ENCODE data around the gene FRAS1. TPM values are rescaled to one million over a fixed set of nuclear protein-coding genes. Genes with fewer than 3 reads are reported as not detected.
A peak's percentile ranks its signal among the peaks of the same experiment; 100 is the strongest.

The FRAS1 gene
- total and polyA plus RNA-seq, 9 of the 15 experiments (the other 6 are each of a cell fraction or from before 2014, with no cell fraction given): under 0.01 to 0.11 (median 0.04) TPM; not detected in 2

DNA sequence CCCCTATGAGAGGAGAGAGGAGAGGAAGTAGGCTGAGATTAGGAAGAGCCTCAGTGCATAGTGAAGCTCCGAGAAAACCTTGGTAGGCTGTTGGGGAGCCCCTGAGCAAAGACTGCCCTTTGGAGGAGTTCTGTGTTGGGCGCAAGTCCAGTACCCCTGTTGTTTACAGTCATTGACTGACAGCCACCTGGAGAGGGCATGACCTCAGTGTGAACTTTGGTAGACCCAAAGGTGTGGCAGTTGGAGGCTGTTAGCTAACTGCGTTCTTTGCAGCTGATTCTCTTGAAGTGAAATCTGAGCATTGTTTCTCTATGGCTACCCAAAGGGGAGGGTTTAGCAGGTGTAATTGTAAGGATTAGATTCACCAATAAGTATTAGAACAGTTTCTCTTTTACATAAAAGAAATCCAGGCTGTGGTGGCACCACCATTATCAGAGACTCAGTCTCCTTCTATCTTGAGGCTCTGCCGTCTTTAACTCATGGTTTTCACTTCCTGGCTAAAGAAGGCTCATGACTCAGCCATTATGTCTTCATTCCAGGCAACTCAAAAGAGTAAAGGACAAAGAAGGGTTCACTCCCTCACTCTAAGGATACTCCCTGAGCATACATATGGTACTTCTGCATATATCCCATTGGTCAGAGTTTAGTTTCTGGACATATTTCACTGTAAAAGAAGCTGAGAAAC lies 527.9 kb downstream of the FRAS1 start (continued):
- no peak for TF ChIP-seq SP2 (IDR thresholded peaks at IDR 0.05; ENCODE audit: extremely low read depth, low read depth, low read length, poor library complexity, severe bottlenecking)
- no peak for TF ChIP-seq PYGO2 (tag; IDR thresholded peaks at IDR 0.05)
- TF ChIP-seq, protein P1, sequence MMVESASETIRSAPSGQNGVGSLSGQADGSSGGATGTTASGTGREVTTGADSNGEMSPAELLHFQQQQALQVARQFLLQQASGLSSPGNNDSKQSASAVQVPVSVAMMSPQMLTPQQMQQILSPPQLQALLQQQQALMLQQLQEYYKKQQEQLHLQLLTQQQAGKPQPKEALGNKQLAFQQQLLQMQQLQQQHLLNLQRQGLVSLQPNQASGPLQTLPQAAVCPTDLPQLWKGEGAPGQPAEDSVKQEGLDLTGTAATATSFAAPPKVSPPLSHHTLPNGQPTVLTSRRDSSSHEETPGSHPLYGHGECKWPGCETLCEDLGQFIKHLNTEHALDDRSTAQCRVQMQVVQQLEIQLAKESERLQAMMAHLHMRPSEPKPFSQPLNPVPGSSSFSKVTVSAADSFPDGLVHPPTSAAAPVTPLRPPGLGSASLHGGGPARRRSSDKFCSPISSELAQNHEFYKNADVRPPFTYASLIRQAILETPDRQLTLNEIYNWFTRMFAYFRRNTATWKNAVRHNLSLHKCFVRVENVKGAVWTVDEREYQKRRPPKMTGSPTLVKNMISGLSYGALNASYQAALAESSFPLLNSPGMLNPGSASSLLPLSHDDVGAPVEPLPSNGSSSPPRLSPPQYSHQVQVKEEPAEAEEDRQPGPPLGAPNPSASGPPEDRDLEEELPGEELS (CRISPR knock-in tag; IDR thresholded peaks at IDR 0.05; ENCODE audit: borderline replicate concordance): no peak
- no peak for TF ChIP-seq SUPT5H (IDR thresholded peaks at IDR 0.05)
- TF ChIP-seq EGR1 (conservative IDR thresholded peaks at IDR 0.05): no peak
- TF ChIP-seq ZNF589 (CRISPR knock-in tag; IDR thresholded peaks at IDR 0.05; ENCODE audit: low read depth): 0 out of 2 replicates have a peak, but pooled peaks have one; percentile 63
- no peak for TF ChIP-seq COPS2 (conservative IDR thresholded peaks at IDR 0.05)
- TF ChIP-seq FOSL1 (tag; conservative IDR thresholded peaks at IDR 0.05): peak; percentile 53
- TF ChIP-seq ZNF124 (CRISPR knock-in tag; IDR thresholded peaks at IDR 0.05): no peak
- peak; percentile 83 for TF ChIP-seq ZNF316 (IDR thresholded peaks at IDR 0.05)
- TF ChIP-seq SRSF3 (IDR thresholded peaks at IDR 0.05; ENCODE audit: insufficient read depth, low read length): no peak
- no peak for TF ChIP-seq RBM25 (IDR thresholded peaks at IDR 0.05; ENCODE audit: low read depth, low read length, severe bottlenecking)
- TF ChIP-seq MAFF (IDR thresholded peaks at IDR 0.05; ENCODE audit: low read length): peak; percentile 62; the same call in 1 of the 2 replicates
- no peak for TF ChIP-seq ARID2 (IDR thresholded peaks at IDR 0.05)
- TF ChIP-seq, protein P2, sequence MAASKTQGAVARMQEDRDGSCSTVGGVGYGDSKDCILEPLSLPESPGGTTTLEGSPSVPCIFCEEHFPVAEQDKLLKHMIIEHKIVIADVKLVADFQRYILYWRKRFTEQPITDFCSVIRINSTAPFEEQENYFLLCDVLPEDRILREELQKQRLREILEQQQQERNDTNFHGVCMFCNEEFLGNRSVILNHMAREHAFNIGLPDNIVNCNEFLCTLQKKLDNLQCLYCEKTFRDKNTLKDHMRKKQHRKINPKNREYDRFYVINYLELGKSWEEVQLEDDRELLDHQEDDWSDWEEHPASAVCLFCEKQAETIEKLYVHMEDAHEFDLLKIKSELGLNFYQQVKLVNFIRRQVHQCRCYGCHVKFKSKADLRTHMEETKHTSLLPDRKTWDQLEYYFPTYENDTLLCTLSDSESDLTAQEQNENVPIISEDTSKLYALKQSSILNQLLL (CRISPR knock-in tag; IDR thresholded peaks at IDR 0.05; ENCODE audit: borderline replicate concordance): no peak
- peak; percentile 32; the same call in 1 of the 2 replicates for TF ChIP-seq NR2C1 (IDR thresholded peaks at IDR 0.05)
- 0 out of 2 replicates have a peak, but pooled peaks have one; percentile 15 for TF ChIP-seq NR2C1 (tag; IDR thresholded peaks at IDR 0.05)
- TF ChIP-seq HDAC6 (IDR thresholded peaks at IDR 0.05; ENCODE audit: low read depth, low read length): no peak
- no peak for TF ChIP-seq ZBTB8A (IDR thresholded peaks at IDR 0.05; ENCODE audit: partially characterized antibody)
- TF ChIP-seq, protein P3, sequence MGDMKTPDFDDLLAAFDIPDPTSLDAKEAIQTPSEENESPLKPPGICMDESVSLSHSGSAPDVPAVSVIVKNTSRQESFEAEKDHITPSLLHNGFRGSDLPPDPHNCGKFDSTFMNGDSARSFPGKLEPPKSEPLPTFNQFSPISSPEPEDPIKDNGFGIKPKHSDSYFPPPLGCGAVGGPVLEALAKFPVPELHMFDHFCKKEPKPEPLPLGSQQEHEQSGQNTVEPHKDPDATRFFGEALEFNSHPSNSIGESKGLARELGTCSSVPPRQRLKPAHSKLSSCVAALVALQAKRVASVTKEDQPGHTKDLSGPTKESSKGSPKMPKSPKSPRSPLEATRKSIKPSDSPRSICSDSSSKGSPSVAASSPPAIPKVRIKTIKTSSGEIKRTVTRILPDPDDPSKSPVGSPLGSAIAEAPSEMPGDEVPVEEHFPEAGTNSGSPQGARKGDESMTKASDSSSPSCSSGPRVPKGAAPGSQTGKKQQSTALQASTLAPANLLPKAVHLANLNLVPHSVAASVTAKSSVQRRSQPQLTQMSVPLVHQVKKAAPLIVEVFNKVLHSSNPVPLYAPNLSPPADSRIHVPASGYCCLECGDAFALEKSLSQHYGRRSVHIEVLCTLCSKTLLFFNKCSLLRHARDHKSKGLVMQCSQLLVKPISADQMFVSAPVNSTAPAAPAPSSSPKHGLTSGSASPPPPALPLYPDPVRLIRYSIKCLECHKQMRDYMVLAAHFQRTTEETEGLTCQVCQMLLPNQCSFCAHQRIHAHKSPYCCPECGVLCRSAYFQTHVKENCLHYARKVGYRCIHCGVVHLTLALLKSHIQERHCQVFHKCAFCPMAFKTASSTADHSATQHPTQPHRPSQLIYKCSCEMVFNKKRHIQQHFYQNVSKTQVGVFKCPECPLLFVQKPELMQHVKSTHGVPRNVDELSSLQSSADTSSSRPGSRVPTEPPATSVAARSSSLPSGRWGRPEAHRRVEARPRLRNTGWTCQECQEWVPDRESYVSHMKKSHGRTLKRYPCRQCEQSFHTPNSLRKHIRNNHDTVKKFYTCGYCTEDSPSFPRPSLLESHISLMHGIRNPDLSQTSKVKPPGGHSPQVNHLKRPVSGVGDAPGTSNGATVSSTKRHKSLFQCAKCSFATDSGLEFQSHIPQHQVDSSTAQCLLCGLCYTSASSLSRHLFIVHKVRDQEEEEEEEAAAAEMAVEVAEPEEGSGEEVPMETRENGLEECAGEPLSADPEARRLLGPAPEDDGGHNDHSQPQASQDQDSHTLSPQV (IDR thresholded peaks at IDR 0.05): peak; percentile 73
- TF ChIP-seq JUND (IDR thresholded peaks at IDR 0.05; ENCODE audit: borderline replicate concordance, low read depth, low read length): peak; percentile 51; the same call in 1 of the 2 replicates
- TF ChIP-seq JUND (tag; IDR thresholded peaks at IDR 0.05; ENCODE audit: borderline replicate concordance, low read depth, low read length): no peak
